K562 treated with DMSO at 1 percent for 4 hours (cell line): Measurements from ENCODE around the gene KCNMB2. TPM values are rescaled to one million over a fixed set of nuclear protein-coding genes. Genes with fewer than 3 reads are reported as not detected.

ENCODE experiments used
- total RNA-seq: library from RNA; unstranded; fragments of 300-600 nt; gene quantifications from 2 replicates; pipeline ENCODE4 v1.2.3, GENCODE V29; 2022; ENCODE audit not compliant: insufficient read depth

KCNMB2 gene
- total RNA-seq = 0.53 TPM in 1 of 2 replicates, not detected in the other

DNA sequence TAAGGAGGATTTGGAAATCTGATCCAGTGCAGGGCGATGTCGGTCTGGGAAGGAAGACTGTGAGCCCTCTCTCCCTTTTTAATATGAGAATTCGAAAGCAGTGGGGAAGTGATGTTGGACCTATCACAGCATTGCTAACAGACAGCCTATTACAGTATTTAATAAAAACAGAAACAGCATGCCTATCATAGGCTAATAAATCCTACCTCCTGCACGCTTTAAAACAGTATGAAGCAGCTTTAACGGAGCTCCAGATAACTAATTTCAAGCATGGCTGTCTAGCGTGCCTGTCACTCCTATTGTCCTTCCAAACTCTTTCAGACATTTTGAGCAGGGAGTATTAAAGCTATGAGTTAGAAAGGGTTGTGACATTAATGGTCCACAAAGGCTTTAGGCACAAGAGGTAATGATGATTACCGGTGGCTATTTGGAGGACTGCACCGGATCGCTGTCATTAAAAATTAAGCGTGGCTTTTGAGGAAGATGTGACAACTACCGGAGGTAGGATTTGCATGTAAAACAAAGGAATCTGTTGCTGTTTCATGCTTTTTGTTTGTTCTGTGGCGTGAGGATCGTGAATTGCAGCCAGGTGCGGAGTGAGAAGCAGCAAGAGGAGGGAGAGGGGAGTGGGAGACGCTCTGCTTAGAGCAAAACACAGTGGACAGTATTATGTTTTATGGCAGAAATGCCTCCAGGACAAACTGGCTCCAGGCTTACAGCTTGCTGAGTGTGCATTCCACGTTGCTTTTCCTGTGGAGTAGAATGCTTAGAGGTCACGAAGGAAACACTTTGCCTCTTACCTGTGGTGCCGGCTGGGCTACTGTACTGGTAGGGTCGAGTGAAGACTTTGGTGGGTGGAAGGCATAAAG, at the start of gene KCNMB2:
Gene KCNMB2 (plus strand): TSS at position 226 of the 869 bp plus-strand sequence.

